Gastrocnemius medialis (tissue), 4 donors: ENCODE results near the gene ITPKC.

ENCODE experiments used
- POLR2A ChIP-seq, 2 donors: fragments of 450-650 bp; IDR thresholded peaks; one replicate each; pipeline ENCODE4 v1.6.1; 2017; ENCODE audit warnings: antibody characterized with exemption in 2 of 2, mild to moderate bottlenecking in 2 of 2, moderate library complexity in 2 of 2
- TF ChIP-seq, protein P1 (sequence below), 5 experiments: fragments of 450-650 bp in 3 of 5; fragments of 200-600 bp in 2 of 5; sonication (generic) in 2 of 5; IDR thresholded peaks in 4 of 5; conservative IDR thresholded peaks in 1 of 5; 1 replicate in 4 of 5; 2 replicates in 1 of 5; pipeline ENCODE4 v1.5.1; 2016 to 2019; ENCODE audit warnings: antibody characterized with exemption in 5 of 5, mild to moderate bottlenecking in 3 of 5, moderate library complexity in 3 of 5

DNA sequence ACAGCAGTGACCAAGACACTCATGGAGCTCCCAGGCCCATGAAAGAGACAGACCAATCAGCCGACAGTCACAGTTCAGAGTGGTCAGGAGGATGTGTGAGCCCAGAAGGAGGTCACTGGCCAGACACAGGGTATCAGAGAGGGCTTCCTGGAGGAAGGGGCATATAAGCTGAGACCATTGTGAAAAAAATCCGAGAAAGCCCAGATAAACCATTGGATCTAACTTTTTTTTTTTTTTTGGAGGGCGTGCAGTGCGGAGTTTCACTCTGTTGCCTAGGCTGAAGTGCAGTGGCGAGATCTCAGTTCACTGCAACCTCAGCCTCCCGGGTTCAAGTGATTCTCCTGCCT is 4.2 kb downstream of the ITPKC start:
- TF ChIP-seq, protein P1, sequence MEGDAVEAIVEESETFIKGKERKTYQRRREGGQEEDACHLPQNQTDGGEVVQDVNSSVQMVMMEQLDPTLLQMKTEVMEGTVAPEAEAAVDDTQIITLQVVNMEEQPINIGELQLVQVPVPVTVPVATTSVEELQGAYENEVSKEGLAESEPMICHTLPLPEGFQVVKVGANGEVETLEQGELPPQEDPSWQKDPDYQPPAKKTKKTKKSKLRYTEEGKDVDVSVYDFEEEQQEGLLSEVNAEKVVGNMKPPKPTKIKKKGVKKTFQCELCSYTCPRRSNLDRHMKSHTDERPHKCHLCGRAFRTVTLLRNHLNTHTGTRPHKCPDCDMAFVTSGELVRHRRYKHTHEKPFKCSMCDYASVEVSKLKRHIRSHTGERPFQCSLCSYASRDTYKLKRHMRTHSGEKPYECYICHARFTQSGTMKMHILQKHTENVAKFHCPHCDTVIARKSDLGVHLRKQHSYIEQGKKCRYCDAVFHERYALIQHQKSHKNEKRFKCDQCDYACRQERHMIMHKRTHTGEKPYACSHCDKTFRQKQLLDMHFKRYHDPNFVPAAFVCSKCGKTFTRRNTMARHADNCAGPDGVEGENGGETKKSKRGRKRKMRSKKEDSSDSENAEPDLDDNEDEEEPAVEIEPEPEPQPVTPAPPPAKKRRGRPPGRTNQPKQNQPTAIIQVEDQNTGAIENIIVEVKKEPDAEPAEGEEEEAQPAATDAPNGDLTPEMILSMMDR (IDR thresholded peaks at IDR 0.05 in 4 of 5, conservative IDR thresholded peaks at IDR 0.05 in 1 of 5): no peak
- TF ChIP-seq POLR2A (IDR thresholded peaks at IDR 0.05): no peak
